GM12878 (cell line): ENCODE results near the gene HSD3B2. TPM values are rescaled to one million over a fixed set of nuclear protein-coding genes. Genes with fewer than 3 reads are reported as not detected.

Source experiments
- ATAC-seq: fragments of 200-7000 bp; cut with Tn5 transposase; 3 replicates; pipeline ENCODE4 v1.9.1; 2020; ENCODE audit warnings: mild to moderate bottlenecking, moderate library complexity
- BruUV-seq: library from RNA; stranded (reverse); fragments of 400-500 nt; replicated peaks from 2 replicates; lab custom pipeline; 2021; lab: Mats Ljungman, UMichigan
- CTCF ChIA-PET: fragments of 300-600 bp; sonication (Branson Sonifier 250); formaldehyde crosslinking; extraction: SDS; loops from one replicate; lab custom pipeline; 2021; ENCODE audit warnings: inconsistent platforms; lab: Yijun Ruan, JAX
- POLR2A ChIA-PET: fragments of 350-600 bp; formaldehyde crosslinking; extraction: SDS; loops from one replicate; lab custom pipeline; 2021; ENCODE audit warnings: inconsistent platforms; lab: Charles Lee
- RAD21 ChIA-PET: fragments of 300-600 bp; sonication (Branson Sonifier 250); formaldehyde crosslinking; loops from one replicate; lab custom pipeline; 2023; ENCODE audit warnings: antibody characterized with exemption; ENCODE audit not compliant: unreplicated experiment; lab: Charles Lee
- SMC1A ChIA-PET: fragments of 300-600 bp; sonication (Branson Sonifier 250); formaldehyde crosslinking; loops from one replicate; lab custom pipeline; 2023; ENCODE audit not compliant: unreplicated experiment, uncharacterized antibody; lab: Charles Lee
- DNase-seq: peaks from one replicate; pipeline ENCODE4 v3.0.0-alpha.2; 2011; ENCODE audit warnings: low read depth, low spot score
- FAIRE-seq: peaks from 3 replicates; lab custom pipeline; 2011; peaks lifted over from hg19 to GRCh38; lab: Jason Lieb, UNC
- H2AFZ ChIP-seq: 2 replicates; pipeline ENCODE4 v1.6.0; 2011; ENCODE audit warnings: low read depth, low read length, control low read depth; ENCODE audit not compliant: control insufficient read depth
- H3K27ac ChIP-seq: 2 replicates; pipeline ENCODE4 v1.5.1; 2011; ENCODE audit warnings: control low read depth; ENCODE audit not compliant: control insufficient read depth, insufficient read depth
- H3K27me3 ChIP-seq, 2 experiments: replicated peaks in 1 of 2; 2 replicates each; pipeline versions ENCODE4 v1.6.0 to v1.6.1; 2011; ENCODE audit warnings: low read length in 1 of 2; ENCODE audit not compliant: control insufficient read depth in 2 of 2, insufficient read depth in 2 of 2
- H3K36me3 ChIP-seq, 2 experiments: 2 replicates each; pipeline ENCODE4 v1.5.1; 2011; ENCODE audit warnings: low read length in 1 of 2; ENCODE audit not compliant: control insufficient read depth in 2 of 2, insufficient read depth in 2 of 2
- H3K4me1 ChIP-seq: 2 replicates; pipeline ENCODE4 v1.6.1; 2011; ENCODE audit warnings: mild to moderate bottlenecking, low read length, moderate library complexity, mixed read lengths; ENCODE audit not compliant: control insufficient read depth, insufficient read depth
- H3K4me2 ChIP-seq: 2 replicates; pipeline ENCODE4 v1.6.0; 2011; ENCODE audit warnings: control low read depth; ENCODE audit not compliant: control insufficient read depth, insufficient read depth
- H3K4me3 ChIP-seq: fragments of 200-600 bp; sonication (generic); 2 replicates; pipeline ENCODE4 v1.5.1; 2016
- H3K79me2 ChIP-seq: 2 replicates; pipeline ENCODE4 v1.6.0; 2011; ENCODE audit warnings: low read length; ENCODE audit not compliant: control insufficient read depth, insufficient read depth
- H3K9ac ChIP-seq: 2 replicates; pipeline ENCODE4 v1.8.0; 2011; ENCODE audit warnings: low read length, control low read depth, mixed read lengths; ENCODE audit not compliant: control insufficient read depth, insufficient read depth
- H3K9me3 ChIP-seq: replicated peaks from 3 replicates; pipeline ENCODE4 v1.5.1; 2011; ENCODE audit warnings: mild to moderate bottlenecking, low read length; ENCODE audit not compliant: control insufficient read depth, insufficient read depth
- H4K20me1 ChIP-seq: 2 replicates; pipeline ENCODE4 v1.6.0; 2011; ENCODE audit not compliant: control insufficient read depth, insufficient read depth
- ATF7 ChIP-seq: fragments of 450-650 bp; IDR thresholded peaks from 2 replicates; pipeline ENCODE4 v1.6.1; 2016; ENCODE audit warnings: low read depth, mild to moderate bottlenecking
- FOS ChIP-seq: IDR thresholded peaks from 3 replicates; pipeline ENCODE4 v1.6.1; 2011; ENCODE audit warnings: borderline replicate concordance; ENCODE audit not compliant: insufficient read length; ENCODE audit errors: extremely low read depth
- IKZF2 ChIP-seq, 2 experiments: fragments of 450-650 bp; IDR thresholded peaks; 2 replicates each; pipeline ENCODE4 v1.6.1; 2017; ENCODE audit warnings: mild to moderate bottlenecking in 2 of 2, moderate library complexity in 2 of 2
- JUNB ChIP-seq: IDR thresholded peaks from 2 replicates; pipeline ENCODE4 v1.6.1; 2016; ENCODE audit warnings: antibody characterized with exemption, mild to moderate bottlenecking
- KLF5 ChIP-seq: fragments of 450-650 bp; IDR thresholded peaks from 2 replicates; pipeline ENCODE4 v1.6.1; 2014; ENCODE audit warnings: mild to moderate bottlenecking; ENCODE audit not compliant: partially characterized antibody
- ZNF217 ChIP-seq: fragments of 450-650 bp; IDR thresholded peaks from 2 replicates; pipeline ENCODE4 v1.6.1; 2017; ENCODE audit warnings: antibody characterized with exemption, mild to moderate bottlenecking
- ZNF384 ChIP-seq: IDR thresholded peaks from 2 replicates; pipeline ENCODE4 v1.6.1; 2012; ENCODE audit warnings: low read depth, mild to moderate bottlenecking, low read length, improper control_type of control experiment, borderline replicate concordance
- ZSCAN29 ChIP-seq: fragments of 450-650 bp; IDR thresholded peaks from 2 replicates; pipeline ENCODE4 v1.6.1; 2017; ENCODE audit warnings: mild to moderate bottlenecking, moderate library complexity
- WGBS: methylation state at CpG from one replicate; pipeline ENCODE4 v1.1.6; 2016; ENCODE audit warnings: low lambda C conversion rate; ENCODE audit not compliant: insufficient replicate concordance, insufficient coverage; ENCODE audit errors: missing lambda C conversion rate; 5-methylcytosine and 5-hydroxymethylcytosine counted together
- in situ Hi-C: fragments of 300-500 bp; cut with MboI; formaldehyde crosslinking; loops from 9 replicates; pipeline ENCODE4 v1.14.3; 2018; ENCODE audit warnings: mixed read lengths
- intact Hi-C: fragments of 100-400 bp; cut with micrococcal nuclease; formaldehyde crosslinking; loops from one replicate; pipeline ENCODE4 v1.14.2; 2022; ENCODE audit not compliant: unreplicated experiment
- polyA plus RNA-seq, 11 experiments: library from polyadenylated mRNA; depleted of rRNA in 4 of 11; unstranded in 6 of 11; stranded (reverse) in 5 of 11; fragments of >200 nt; fragmentation: Nextera tagmentation in 4 of 11; fragmentation: Illumina TruSeq in 1 of 11; extraction: Ambion mirVana in 4 of 11; extraction: Trizol in 1 of 11; gene quantifications; 1 replicate in 1 of 11; 2 replicates in 10 of 11; pipeline versions ENCODE4 v1.2.1 to v1.2.3, GENCODE V29; 2011 to 2016; ENCODE audit warnings: inconsistent platforms in 2 of 11, missing spikeins in 2 of 11, low read depth in 1 of 11
- total RNA-seq, 4 experiments: library from RNA; depleted of rRNA in 3 of 4; stranded (reverse); fragments of >200 nt in 3 of 4; fragmentation: Illumina TruSeq in 1 of 4; extraction: Trizol in 1 of 4; gene quantifications; 2 replicates each; pipeline versions ENCODE4 v1.2.1 to v1.2.3, GENCODE V29; 2013 to 2021
- TF ChIP-seq, protein P1 (sequence below): fragments of 450-650 bp; IDR thresholded peaks from 2 replicates; pipeline ENCODE4 v1.6.1; 2016; ENCODE audit warnings: mild to moderate bottlenecking

Gene HSD3B2
- total and polyA plus RNA-seq, 10 of the 15 experiments (the other 5 are each of a cell fraction or from before 2014, with no cell fraction given) = 0.56 TPM; not detected in 9

DNA sequence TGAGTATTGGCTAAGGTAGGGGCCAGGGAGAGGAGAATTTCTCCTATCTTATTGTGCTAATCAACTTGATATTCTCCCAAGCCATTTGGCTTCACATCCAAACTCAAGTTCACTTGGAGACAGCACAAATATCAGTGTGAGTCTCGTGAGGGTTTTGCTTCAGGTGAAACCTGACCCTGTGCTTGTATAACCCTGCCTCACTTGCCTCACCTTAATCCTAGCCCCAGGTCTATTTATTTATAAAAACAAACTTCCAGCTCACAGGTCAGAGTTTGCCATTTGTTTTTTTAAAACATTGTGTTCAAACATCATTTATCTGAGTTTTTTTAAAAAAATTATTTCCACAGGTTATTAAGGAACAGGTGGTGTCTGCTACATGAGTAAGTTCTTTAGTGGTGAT lies 26.5 kb upstream of the HSD3B2 start:
- no TSS peak for BruUV-seq
- peaks cover 0 to 3% of the 10 kb centered on the region in 2 experiments; a peak in 2 of 4 replicates for H3K27me3 ChIP-seq
- RAD21 ChIA-PET = interaction anchor here (1.0 kb wide), 1 partner anchor 15 kb away, joined by 3 read pairs; no protein-coding TSS in a partner anchor
- H3K79me2 ChIP-seq = no peaks in the 10 kb centered on the region
- ATAC-seq (no peak), DNase-seq (no peak), FAIRE-seq (no peak)
- no peaks in the 10 kb centered on the region for H3K4me1 ChIP-seq
- no peak overlapping the region for H3K27ac ChIP-seq
- H2AFZ ChIP-seq = no peak overlapping the region
- SMC1A ChIA-PET = no interaction called here
- in situ Hi-C loops = no loop called here
- 0% methylated on average over 1 of the region's 1 CpG for WGBS
- POLR2A ChIA-PET = no interaction called here
- no peak overlapping the region for H3K9ac ChIP-seq
- no peak overlapping the region for H3K4me2 ChIP-seq
- intact Hi-C loops = no loop called here
- TF ChIP-seq ZNF384 (no peak), JUNB (no peak), FOS (no peak), ATF7 (no peak), KLF5 (no peak), IKZF2 (IDR thresholded peaks at IDR 0.05) (no peak), ZNF217 (no peak), ZSCAN29 (no peak)
- TF ChIP-seq, protein P1, sequence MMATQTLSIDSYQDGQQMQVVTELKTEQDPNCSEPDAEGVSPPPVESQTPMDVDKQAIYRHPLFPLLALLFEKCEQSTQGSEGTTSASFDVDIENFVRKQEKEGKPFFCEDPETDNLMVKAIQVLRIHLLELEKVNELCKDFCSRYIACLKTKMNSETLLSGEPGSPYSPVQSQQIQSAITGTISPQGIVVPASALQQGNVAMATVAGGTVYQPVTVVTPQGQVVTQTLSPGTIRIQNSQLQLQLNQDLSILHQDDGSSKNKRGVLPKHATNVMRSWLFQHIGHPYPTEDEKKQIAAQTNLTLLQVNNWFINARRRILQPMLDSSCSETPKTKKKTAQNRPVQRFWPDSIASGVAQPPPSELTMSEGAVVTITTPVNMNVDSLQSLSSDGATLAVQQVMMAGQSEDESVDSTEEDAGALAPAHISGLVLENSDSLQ = no peak
- no peak overlapping the region for H3K4me3 ChIP-seq
- CTCF ChIA-PET = no interaction called here
- no peaks in the 10 kb centered on the region for H3K9me3 ChIP-seq
- no peaks in the 10 kb centered on the region for H4K20me1 ChIP-seq
- H3K36me3 ChIP-seq = no peaks in the 10 kb centered on the region
